ENCODE results near the gene FBXL16.

Gene FBXL16

GRCh38 chr16:686459-687260 is 18.9 kb downstream of the FBXL16 start:
- DNase-seq: no peak

- no peak for DNase-seq
Measured at GRCh38 chr16:685967-686366, 19.6 kb downstream of the FBXL16 start.

GRCh38 chr16:684961-685696 is 20.5 kb downstream of the FBXL16 start:
- DNase-seq: no peak

GRCh38 chr16:684071-684794 is 21.4 kb downstream of the FBXL16 start, which contains the start of gene JMJD8:
Gene JMJD8 (minus strand): TSS chr16:684334. CDS start chr16:684319, 15 bp downstream.
- DNase-seq: peak; percentile 79

GRCh38 chr16:683396-684070 is 22.1 kb downstream of the FBXL16 start:
- peak; percentile 4 for DNase-seq

- no peak for DNase-seq
Measured at GRCh38 chr16:682493-683395, 22.9 kb downstream of the FBXL16 start.

GRCh38 chr16:681746-682427 is 23.7 kb downstream of the FBXL16 start:
- no peak for DNase-seq

- DNase-seq: peak; percentile 4
Measured at GRCh38 chr16:680967-681745, 24.4 kb downstream of the FBXL16 start.

GRCh38 chr16:680625-680945 is 25.0 kb downstream of the FBXL16 start:
- DNase-seq: no peak

GRCh38 chr16:679814-680624 is 25.6 kb downstream of the FBXL16 start, which contains the start of gene STUB1:
Gene STUB1 (plus strand): TSS chr16:680410. CDS start chr16:680526, 116 bp downstream.
- DNase-seq: peak; percentile 61

- no peak for DNase-seq
Measured at GRCh38 chr16:678858-679813, 26.5 kb downstream of the FBXL16 start.

GRCh38 chr16:678209-678857 is 27.3 kb downstream of the FBXL16 start:
- no peak for DNase-seq

GRCh38 chr16:677316-678190 is 28.0 kb downstream of the FBXL16 start:
- no peak for DNase-seq

GRCh38 chr16:676913-677312 is 28.7 kb downstream of the FBXL16 start:
- DNase-seq: no peak

GRCh38 chr16:676565-676902 is 29.1 kb downstream of the FBXL16 start:
- no peak for DNase-seq

GRCh38 chr16:675884-676564 is 29.6 kb downstream of the FBXL16 start:
- no peak for DNase-seq

Data from KG1 (cell line).